CD4-positive, CD25-positive, alpha-beta regulatory T cell (primary cell): ENCODE results near the gene XPA. TPM values are rescaled to one million over a fixed set of nuclear protein-coding genes. Genes with fewer than 3 reads are reported as not detected.
A peak's percentile ranks its signal among the peaks of the same experiment; 100 is the strongest.

ENCODE experiments used
- ATAC-seq, 2 donors: fragments of 150-1000 bp; cut with Tn5 transposase; one replicate each; pipeline ENCODE4 v1.10.0; 2021; ENCODE audit warnings: low read depth in 2 of 2, moderate number of reproducible peaks in 2 of 2, moderate library complexity in 1 of 2
- DNase-seq, 3 donors: peaks; one replicate each; pipeline versions ENCODE4 v3.0.0 to v3.0.0-alpha.2; 2012 to 2022; ENCODE audit warnings: mixed read lengths in 1 of 3
- H3K27ac ChIP-seq: one replicate; pipeline ENCODE4 v1.7.0; 2013; ENCODE audit warnings: mild to moderate bottlenecking, low read length; ENCODE audit not compliant: insufficient read depth, poor library complexity, severe bottlenecking
- H3K27me3 ChIP-seq: one replicate; pipeline ENCODE4 v1.7.0; 2013; ENCODE audit warnings: low read length; ENCODE audit not compliant: control insufficient read depth, insufficient read depth
- H3K36me3 ChIP-seq: one replicate; pipeline ENCODE4 v1.7.0; 2013; ENCODE audit warnings: mild to moderate bottlenecking, low read length, moderate library complexity; ENCODE audit not compliant: control insufficient read depth, insufficient read depth
- H3K4me1 ChIP-seq: 2 replicates; pipeline ENCODE4 v1.7.0; 2013; ENCODE audit warnings: mild to moderate bottlenecking, low read length; ENCODE audit not compliant: insufficient read depth, control insufficient read depth, poor library complexity, severe bottlenecking
- H3K4me3 ChIP-seq: one replicate; pipeline ENCODE4 v1.7.0; 2013; ENCODE audit warnings: low read depth, mild to moderate bottlenecking, low read length, moderate library complexity
- H3K9me3 ChIP-seq, 2 experiments: 1 replicate in 1 of 2; 2 replicates in 1 of 2; pipeline ENCODE4 v1.7.0; 2013; ENCODE audit warnings: low read length in 2 of 2, mild to moderate bottlenecking in 1 of 2, moderate library complexity in 1 of 2; ENCODE audit not compliant: control insufficient read depth in 2 of 2
- H3K27ac Mint-ChIP-seq, 3 donors: one replicate each; pipeline ENCODE4 v1.8.0; 2020 to 2022; ENCODE audit warnings: mild to moderate bottlenecking in 3 of 3, mixed read lengths in 3 of 3, moderate library complexity in 2 of 3
- H3K27me3 Mint-ChIP-seq: one replicate; pipeline ENCODE4 v1.8.0; 2022; ENCODE audit warnings: mild to moderate bottlenecking, mixed read lengths
- H3K36me3 Mint-ChIP-seq: one replicate; pipeline ENCODE4 v1.8.0; 2020; ENCODE audit warnings: mixed read lengths
- H3K4me1 Mint-ChIP-seq, 4 donors: one replicate each; pipeline ENCODE4 v1.8.0; 2020 to 2022; ENCODE audit warnings: mixed read lengths in 4 of 4, mild to moderate bottlenecking in 1 of 4
- H3K4me3 Mint-ChIP-seq, 4 donors: one replicate each; pipeline ENCODE4 v1.8.0; 2020 to 2022; ENCODE audit warnings: mild to moderate bottlenecking in 4 of 4, mixed read lengths in 4 of 4, moderate library complexity in 3 of 4
- H3K9me3 Mint-ChIP-seq, 7 donors: one replicate each; pipeline ENCODE4 v1.8.0; 2020 to 2022; ENCODE audit warnings: mixed read lengths in 7 of 7, mild to moderate bottlenecking in 3 of 7, moderate library complexity in 2 of 7
- polyA plus RNA-seq, 4 donors: library from polyadenylated mRNA; unstranded; fragments of 300-500 nt; fragmentation: Illumina TruSeq; gene quantifications; one replicate each; pipeline ENCODE4 v1.2.3, GENCODE V29; 2021
- total RNA-seq: library from RNA; stranded (reverse); gene quantifications from one replicate; pipeline ENCODE4 v1.2.3, GENCODE V29; 2022

XPA gene
- total and polyA plus RNA-seq, 5 donors from 2014 or later: 21.8 to 28.9 (median 23.0) TPM

DNA sequence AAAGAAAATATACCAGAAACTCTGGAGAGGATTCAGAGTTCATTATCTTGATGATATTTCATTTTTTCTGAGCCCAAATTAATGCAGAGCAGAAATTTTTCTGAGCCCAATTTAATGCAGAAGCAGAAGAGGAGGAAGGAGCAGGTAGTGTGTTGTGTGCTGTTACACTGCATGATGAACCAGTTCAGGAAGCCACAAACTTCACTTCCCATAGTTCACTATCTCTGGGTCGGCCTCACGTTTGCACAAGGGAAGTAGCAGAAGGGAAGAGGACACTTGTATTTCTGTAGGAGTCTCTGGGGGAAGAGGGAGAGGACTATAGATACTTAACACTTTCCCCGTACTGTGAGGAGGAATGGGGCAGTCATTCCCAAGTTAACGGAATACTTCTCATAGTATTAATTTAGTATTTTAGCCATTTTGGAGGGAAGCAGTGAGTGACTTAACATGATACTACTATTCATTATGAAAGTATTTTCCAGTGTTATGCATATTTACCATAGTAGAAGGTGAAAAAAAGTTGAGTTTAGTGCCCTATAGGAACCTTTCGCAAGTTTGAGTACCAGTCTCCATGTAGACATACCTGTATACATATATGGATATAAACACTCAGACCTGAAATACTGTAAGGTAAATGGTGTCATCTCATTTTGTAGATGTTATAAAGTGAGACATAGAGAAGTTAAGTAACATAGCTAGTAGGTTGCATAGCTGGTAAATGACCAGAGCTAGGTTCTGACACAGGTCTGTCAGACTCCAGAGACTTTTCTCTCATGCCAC, 30.0 kb downstream of the XPA start:
- Histone ChIP-seq H3K27me3 (no peaks in the 10 kb centered on the region), H3K27ac (no peak overlapping the region), H3K36me3 (peaks cover 95% of the 10 kb centered on the region), H3K4me1 (no peaks in the 10 kb centered on the region), H3K9me3 (no peaks in the 10 kb centered on the region), H3K4me3 (no peak overlapping the region)
- Mint-ChIP-seq H3K4me3 (no peak overlapping the region), H3K9me3 (no peaks in the 10 kb centered on the region), H3K27ac (peak overlapping the region; percentile 14 to 90 (median 64)), H3K36me3 (peaks cover 69% of the 10 kb centered on the region), H3K27me3 (no peaks in the 10 kb centered on the region), H3K4me1 (peaks cover 8 to 33% (median 26%) of the 10 kb centered on the region in 4 donors)
- ATAC-seq (no peak), DNase-seq (peak in 1 of 3 donors; percentile 13)

DNA sequence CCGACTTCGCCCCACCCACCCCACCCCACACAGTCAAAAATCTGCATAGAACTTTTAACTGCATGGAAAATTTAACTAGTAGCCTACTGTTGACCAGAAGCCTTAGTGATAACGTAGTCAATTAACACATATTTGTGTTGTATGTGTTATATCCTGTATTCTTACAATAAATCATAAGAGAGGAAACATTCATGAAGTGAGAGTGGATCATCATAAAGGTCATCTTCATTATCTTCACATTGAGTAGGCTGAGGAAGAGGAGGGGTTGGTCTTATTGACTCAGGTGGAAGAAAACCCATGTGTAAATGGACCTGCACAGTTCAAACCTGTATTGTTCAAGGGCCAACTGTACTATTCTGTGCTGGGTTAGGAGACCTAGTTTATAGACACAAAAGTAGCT, 31.4 kb downstream of the XPA start:
- Mint-ChIP-seq H3K27me3 (no peaks in the 10 kb centered on the region), H3K36me3 (peaks cover 62% of the 10 kb centered on the region)
- ATAC-seq: no peak

GRCh38 chr9:97660847-97661246, 36.3 kb downstream of the XPA start:
- no peaks in the 10 kb centered on the region for H3K4me1 ChIP-seq
- no peak overlapping the region for H3K4me3 Mint-ChIP-seq
- H3K36me3 Mint-ChIP-seq: peaks cover 43% of the 10 kb centered on the region
- H3K27me3 ChIP-seq: no peaks in the 10 kb centered on the region
- peaks cover 10 to 17% (median 15%) of the 10 kb centered on the region in 4 donors for H3K4me1 Mint-ChIP-seq
- H3K9me3 ChIP-seq: no peaks in the 10 kb centered on the region
- no peaks in the 10 kb centered on the region for H3K9me3 Mint-ChIP-seq
- H3K27ac ChIP-seq: no peak overlapping the region
- no peak overlapping the region for H3K4me3 ChIP-seq
- DNase-seq: no peak
- peak overlapping the region in 1 of 3 donors; percentile 25 for H3K27ac Mint-ChIP-seq
- no peaks in the 10 kb centered on the region for H3K27me3 Mint-ChIP-seq
- H3K36me3 ChIP-seq: peaks cover 91% of the 10 kb centered on the region
- ATAC-seq: no peak

More for the DNA sequence above, 31.4 kb downstream of the XPA start:
- no peaks in the 10 kb centered on the region for H3K9me3 ChIP-seq
- peaks cover 8 to 33% (median 27%) of the 10 kb centered on the region in 4 donors for H3K4me1 Mint-ChIP-seq
- peaks cover 94% of the 10 kb centered on the region for H3K36me3 ChIP-seq
- no peak overlapping the region for H3K4me3 ChIP-seq
- no peak overlapping the region for H3K27ac ChIP-seq
- peak overlapping the region; percentile 1 to 27 (median 14) for H3K27ac Mint-ChIP-seq
- no peaks in the 10 kb centered on the region for H3K27me3 ChIP-seq
- no peak for DNase-seq
- no peaks in the 10 kb centered on the region for H3K4me1 ChIP-seq
- H3K9me3 Mint-ChIP-seq: no peaks in the 10 kb centered on the region
- no peak overlapping the region for H3K4me3 Mint-ChIP-seq

DNA sequence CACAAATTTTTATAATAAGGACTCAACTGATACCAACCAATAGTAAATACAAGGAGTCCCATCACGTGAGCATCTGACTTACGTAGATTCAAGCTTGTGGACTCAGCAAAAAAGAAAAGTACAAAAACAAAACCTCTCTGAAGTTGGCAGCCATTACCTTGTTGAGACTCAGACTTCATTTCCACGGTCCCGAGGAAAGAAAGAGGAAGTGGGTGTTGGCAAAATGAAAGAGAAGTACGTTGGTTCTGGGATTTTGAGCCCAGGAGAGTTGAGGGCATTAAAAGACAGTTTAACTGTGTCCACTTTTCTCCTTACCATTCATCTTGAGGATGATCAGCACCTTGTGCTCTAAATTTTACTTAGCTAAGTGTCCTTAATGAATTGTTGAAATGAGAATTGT, 36.8 kb downstream of the XPA start:
- Histone ChIP-seq H3K9me3 (no peaks in the 10 kb centered on the region), H3K27me3 (no peaks in the 10 kb centered on the region), H3K4me1 (no peaks in the 10 kb centered on the region), H3K36me3 (peaks cover 92% of the 10 kb centered on the region), H3K4me3 (no peak overlapping the region), H3K27ac (no peak overlapping the region)
- Mint-ChIP-seq H3K4me1 (peaks cover 10 to 15% (median 13%) of the 10 kb centered on the region in 4 donors), H3K4me3 (no peak overlapping the region), H3K9me3 (no peaks in the 10 kb centered on the region), H3K36me3 (peaks cover 45% of the 10 kb centered on the region), H3K27me3 (no peaks in the 10 kb centered on the region), H3K27ac (peak overlapping the region; percentile 25 to 81 (median 36))
- DNase-seq: no peak
- ATAC-seq: no peak

GRCh38 chr9:97659771-97660170, 37.4 kb downstream of the XPA start:
- H3K4me1 Mint-ChIP-seq: peaks cover 7 to 11% (median 10%) of the 10 kb centered on the region in 4 donors
- Histone ChIP-seq H3K4me3 (no peak overlapping the region), H3K27ac (no peak overlapping the region), H3K27me3 (no peaks in the 10 kb centered on the region), H3K36me3 (peaks cover 92% of the 10 kb centered on the region), H3K4me1 (no peaks in the 10 kb centered on the region), H3K9me3 (no peaks in the 10 kb centered on the region)
- peak overlapping the region in 2 of 3 donors; percentile 36 to 81 for H3K27ac Mint-ChIP-seq
- DNase-seq: no peak
- H3K27me3 Mint-ChIP-seq: no peaks in the 10 kb centered on the region
- peaks cover 40% of the 10 kb centered on the region for H3K36me3 Mint-ChIP-seq
- ATAC-seq: no peak
- no peak overlapping the region for H3K4me3 Mint-ChIP-seq
- no peaks in the 10 kb centered on the region for H3K9me3 Mint-ChIP-seq

- no peaks in the 10 kb centered on the region for H3K4me1 ChIP-seq
- H3K27ac ChIP-seq: no peak overlapping the region
- H3K27ac Mint-ChIP-seq: no peak overlapping the region
- no peaks in the 10 kb centered on the region for H3K9me3 Mint-ChIP-seq
- H3K4me3 Mint-ChIP-seq: no peak overlapping the region
- peaks cover 7 to 10% (median 10%) of the 10 kb centered on the region in 4 donors for H3K4me1 Mint-ChIP-seq
- no peak overlapping the region for H3K4me3 ChIP-seq
- no peaks in the 10 kb centered on the region for H3K9me3 ChIP-seq
- H3K27me3 ChIP-seq: no peaks in the 10 kb centered on the region
- H3K27me3 Mint-ChIP-seq: no peaks in the 10 kb centered on the region
- peaks cover 91% of the 10 kb centered on the region for H3K36me3 ChIP-seq
- H3K36me3 Mint-ChIP-seq: peaks cover 39% of the 10 kb centered on the region
- ATAC-seq: no peak
- DNase-seq: no peak
Observed at GRCh38 chr9:97658707-97659106, 38.4 kb downstream of the XPA start.

- Histone ChIP-seq H3K27ac (no peak overlapping the region), H3K36me3 (peaks cover 92% of the 10 kb centered on the region), H3K27me3 (no peaks in the 10 kb centered on the region), H3K9me3 (no peaks in the 10 kb centered on the region), H3K4me1 (no peaks in the 10 kb centered on the region), H3K4me3 (no peak overlapping the region)
- DNase-seq (peak in 1 of 3 donors; percentile 30), ATAC-seq (peak; percentile 52 to 71)
- H3K9me3 Mint-ChIP-seq: no peaks in the 10 kb centered on the region
- H3K27ac Mint-ChIP-seq: peak overlapping the region in 1 of 3 donors; percentile 56
- H3K27me3 Mint-ChIP-seq: no peaks in the 10 kb centered on the region
- H3K36me3 Mint-ChIP-seq: peaks cover 44% of the 10 kb centered on the region
- H3K4me3 Mint-ChIP-seq: no peak overlapping the region
- H3K4me1 Mint-ChIP-seq: peaks cover 0 to 12% (median 8%) of the 10 kb centered on the region in 4 donors
Observed at GRCh38 chr9:97651646-97652045, 45.5 kb downstream of the XPA start.

- Mint-ChIP-seq H3K9me3 (no peaks in the 10 kb centered on the region), H3K27ac (peak overlapping the region in 1 of 3 donors; percentile 4)
- no peak for DNase-seq
Observed at GRCh38 chr9:97647996-97648395, 49.1 kb downstream of the XPA start.

More at GRCh38 chr9:97647996-97648395, 49.1 kb downstream of the XPA start:
- Mint-ChIP-seq H3K27me3 (no peaks in the 10 kb centered on the region), H3K36me3 (peaks cover 44% of the 10 kb centered on the region), H3K4me3 (no peak overlapping the region), H3K4me1 (peaks cover 0 to 23% (median 11%) of the 10 kb centered on the region in 4 donors)
- ATAC-seq: no peak
- no peaks in the 10 kb centered on the region for H3K27me3 ChIP-seq
- no peak overlapping the region for H3K4me3 ChIP-seq
- H3K4me1 ChIP-seq: no peaks in the 10 kb centered on the region
- H3K9me3 ChIP-seq: no peaks in the 10 kb centered on the region
- H3K27ac ChIP-seq: no peak overlapping the region
- peaks cover 82% of the 10 kb centered on the region for H3K36me3 ChIP-seq
